HepG2 (cell line): ENCODE data around the gene ZFAND6. TPM values are rescaled to one million over a fixed set of nuclear protein-coding genes. Genes with fewer than 3 reads are reported as not detected.

ENCODE experiments used
- ATAC-seq: fragments of 200-7000 bp; cut with Tn5 transposase; 3 replicates; pipeline ENCODE4 v1.9.1; 2020; ENCODE audit warnings: mild to moderate bottlenecking, moderate library complexity
- BruUV-seq: library from RNA; stranded (reverse); fragments of 400-500 nt; replicated peaks from 2 replicates; lab custom pipeline; 2021; lab: Mats Ljungman, UMichigan
- CTCF ChIA-PET: fragments of 300-600 bp; formaldehyde crosslinking; extraction: SDS; loops from one replicate; lab custom pipeline; 2021; ENCODE audit warnings: low total read pairs, inconsistent platforms, low intra/inter-chr PET ratio; lab: Yijun Ruan, JAX
- POLR2A ChIA-PET: fragments of 350-600 bp; sonication (Branson Sonifier 250); formaldehyde crosslinking; loops from one replicate; lab custom pipeline; 2020; ENCODE audit warnings: antibody characterized with exemption, inconsistent platforms; lab: Yijun Ruan, JAX
- DNase-seq: peaks from one replicate; pipeline ENCODE4 v3.0.0-alpha.2; 2015; ENCODE audit warnings: low spot score
- FAIRE-seq: peaks from 3 replicates; lab custom pipeline; 2011; peaks lifted over from hg19 to GRCh38; lab: Jason Lieb, UNC
- H2AFZ ChIP-seq: one replicate; pipeline ENCODE4 v1.6.1; 2011; ENCODE audit warnings: low read length, inconsistent platforms
- H3K27ac ChIP-seq: fragments of 300-600 bp; 3 replicates; pipeline ENCODE4 v1.8.0; 2011; ENCODE audit warnings: mixed run types, mild to moderate bottlenecking, mixed read lengths, low read length, inconsistent platforms; ENCODE audit not compliant: insufficient read depth; ENCODE audit errors: extremely low read length
- H3K27me3 ChIP-seq, 2 experiments: fragments of 200-600 bp in 1 of 2; 2 replicates in 1 of 2; 3 replicates in 1 of 2; pipeline versions ENCODE4 v1.6.0 to v1.8.0; 2011; ENCODE audit warnings: low read length in 2 of 2, mild to moderate bottlenecking in 2 of 2, moderate library complexity in 2 of 2, inconsistent platforms in 1 of 2; ENCODE audit not compliant: insufficient read depth in 2 of 2, control insufficient read depth in 1 of 2
- H3K36me3 ChIP-seq, 2 experiments: fragments of 200-600 bp in 1 of 2; replicated peaks in 1 of 2; 2 replicates in 1 of 2; 3 replicates in 1 of 2; pipeline versions ENCODE4 v1.5.1 to v1.8.0; 2011; ENCODE audit warnings: low read length in 2 of 2, inconsistent platforms in 1 of 2; ENCODE audit not compliant: insufficient read depth in 2 of 2, control insufficient read depth in 1 of 2
- H3K4me1 ChIP-seq: 2 replicates; pipeline ENCODE4 v1.5.1; 2012; ENCODE audit warnings: low read length, inconsistent platforms; ENCODE audit not compliant: insufficient read depth
- H3K4me2 ChIP-seq: 2 replicates; pipeline ENCODE4 v1.6.0; 2011; ENCODE audit warnings: low read depth, low read length, inconsistent platforms
- H3K4me3 ChIP-seq, 3 experiments: fragments of 200-600 bp in 1 of 3; sonication (generic), shearing (Covaris generic) in 1 of 3; replicated peaks in 1 of 3; 2 replicates each; pipeline ENCODE4 v1.5.1; 2011 to 2016; ENCODE audit warnings: low read length in 3 of 3, inconsistent platforms in 2 of 3, low read depth in 2 of 3, mild to moderate bottlenecking in 2 of 3, control low read depth in 1 of 3, mixed read lengths in 1 of 3; ENCODE audit not compliant: insufficient read depth in 1 of 3
- H3K79me2 ChIP-seq: one replicate; pipeline ENCODE4 v1.6.1; 2011; ENCODE audit warnings: low read length, inconsistent platforms; ENCODE audit not compliant: insufficient read depth
- H3K9ac ChIP-seq: 2 replicates; pipeline ENCODE4 v1.6.0; 2011; ENCODE audit warnings: mild to moderate bottlenecking, low read depth, low read length, inconsistent platforms; ENCODE audit not compliant: insufficient read depth
- H3K9me3 ChIP-seq: 2 replicates; pipeline ENCODE4 v1.5.1; 2012; ENCODE audit warnings: mild to moderate bottlenecking, low read length
- H4K20me1 ChIP-seq: 2 replicates; pipeline ENCODE4 v1.6.0; 2011; ENCODE audit warnings: inconsistent platforms, mild to moderate bottlenecking, low read length, moderate library complexity; ENCODE audit not compliant: insufficient read depth
- BRCA1 ChIP-seq: sonication (generic); formaldehyde crosslinking; IDR thresholded peaks from 2 replicates; pipeline ENCODE4 v1.4.0; 2020; ENCODE audit warnings: missing genetic modification reagents
- FOXJ3 ChIP-seq: sonication (generic); formaldehyde crosslinking; IDR thresholded peaks from 2 replicates; pipeline ENCODE4 v1.4.0; 2020; ENCODE audit warnings: missing genetic modification reagents, mild to moderate bottlenecking, borderline replicate concordance
- HDAC2 ChIP-seq: sonication (generic); formaldehyde crosslinking; IDR thresholded peaks from 2 replicates; pipeline ENCODE4 v1.4.0; 2020; ENCODE audit warnings: missing genetic modification reagents
- ZFP36L2 ChIP-seq: sonication (generic); formaldehyde crosslinking; IDR thresholded peaks from 2 replicates; pipeline ENCODE4 v1.4.0; 2020; ENCODE audit warnings: missing genetic modification reagents
- ZNF446 ChIP-seq: sonication (generic); formaldehyde crosslinking; IDR thresholded peaks from 2 replicates; pipeline ENCODE4 v1.5.0; 2020; ENCODE audit warnings: mild to moderate bottlenecking, missing genetic modification reagents
- WGBS: methylation state at CpG from one replicate; pipeline ENCODE4 v1.1.6; 2017; ENCODE audit warnings: low lambda C conversion rate; 5-methylcytosine and 5-hydroxymethylcytosine counted together
- in situ Hi-C: cut with HindIII; loops from 2 replicates; pipeline ENCODE4 v1.10.0; 2017; ENCODE audit warnings: low pct_unique_long_range_greater_than_20kb; ENCODE audit not compliant: extremely low pct_ligation_motif_present
- intact Hi-C: fragments of 100-400 bp; cut with micrococcal nuclease; formaldehyde crosslinking; loops from one replicate; pipeline ENCODE4 v1.10.0; 2022; ENCODE audit not compliant: unreplicated experiment
- polyA plus RNA-seq, 8 experiments: library from polyadenylated mRNA; depleted of rRNA in 3 of 8; stranded (reverse) in 7 of 8; unstranded in 1 of 8; fragments of >200 nt; fragmentation: Illumina TruSeq in 4 of 8; extraction: Trizol in 4 of 8; gene quantifications; 2 replicates each; pipeline versions ENCODE4 v1.2.1 to v1.2.3, GENCODE V29; 2011 to 2016; ENCODE audit warnings: low read depth in 4 of 8, missing spikeins in 1 of 8, mixed read lengths in 1 of 8; ENCODE audit not compliant: insufficient read depth in 1 of 8
- total RNA-seq, 5 experiments: library from RNA; depleted of rRNA; stranded (reverse); fragments of >200 nt; fragmentation: Illumina TruSeq; extraction: Trizol; gene quantifications; 2 replicates each; pipeline ENCODE4 v1.2.3, GENCODE V29; 2016; ENCODE audit warnings: low read depth in 1 of 5
- TF ChIP-seq, protein P1 (sequence below): sonication (generic); formaldehyde crosslinking; IDR thresholded peaks from 2 replicates; pipeline ENCODE4 v1.5.0; 2020; ENCODE audit warnings: mild to moderate bottlenecking, missing genetic modification reagents, moderate library complexity
- TF ChIP-seq, protein P2 (sequence below): sonication (generic); formaldehyde crosslinking; IDR thresholded peaks from one replicate; pipeline ENCODE4 v1.5.1; 2020; ENCODE audit warnings: mild to moderate bottlenecking, missing genetic modification reagents; ENCODE audit errors: not compliant biosample characterization

Gene ZFAND6
- total and polyA plus RNA-seq, 2 of the 13 experiments (the other 11 are each of a cell fraction or from before 2014, with no cell fraction given), result 84.2 to 115 TPM

DNA sequence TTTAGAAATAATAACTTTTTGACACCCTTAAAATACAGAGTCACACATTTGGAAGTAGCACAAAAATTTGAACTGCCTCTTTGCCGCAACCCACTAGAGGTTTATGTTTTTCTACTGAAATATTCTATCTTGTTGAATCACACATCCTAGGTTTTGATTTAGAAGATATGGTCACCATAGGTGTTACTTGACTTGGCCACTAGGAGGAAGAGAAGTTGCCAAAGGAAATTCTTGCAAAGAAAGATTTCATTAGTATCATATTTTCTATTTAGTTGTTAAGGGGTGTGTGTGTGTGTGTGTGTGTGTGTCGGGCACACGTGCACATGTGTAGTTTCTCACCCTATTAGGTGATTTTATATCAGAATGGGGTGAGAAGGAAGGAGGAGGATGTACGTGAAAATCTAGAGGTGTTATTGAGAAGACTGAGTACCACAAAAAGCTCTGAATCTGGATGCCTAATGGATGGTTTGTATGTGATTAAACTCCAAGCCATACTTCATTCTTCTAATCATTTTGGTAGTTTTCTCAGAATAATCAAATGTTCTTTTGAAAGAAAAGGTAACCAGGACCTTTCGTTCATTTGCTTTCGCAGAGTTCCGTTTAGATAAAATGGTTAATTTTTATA lies 31.5 kb downstream of the ZFAND6 start:
- Histone ChIP-seq H3K27me3 (no peaks in the 10 kb centered on the region), H3K27ac (no peak overlapping the region), H2AFZ (no peak overlapping the region), H3K4me1 (peaks cover 11% of the 10 kb centered on the region), H3K36me3 (peaks cover 0 to 2% of the 10 kb centered on the region in 2 experiments; a peak in 1 of 5 replicates), H3K79me2 (peaks cover 80% of the 10 kb centered on the region), H3K4me2 (no peak overlapping the region), H3K9ac (no peak overlapping the region), H3K9me3 (no peaks in the 10 kb centered on the region), H3K4me3 (no peak overlapping the region), H4K20me1 (peaks cover 39% of the 10 kb centered on the region)
- TF ChIP-seq ZFP36L2 (CRISPR knock-in tag), result no peak
- TF ChIP-seq, protein P1, sequence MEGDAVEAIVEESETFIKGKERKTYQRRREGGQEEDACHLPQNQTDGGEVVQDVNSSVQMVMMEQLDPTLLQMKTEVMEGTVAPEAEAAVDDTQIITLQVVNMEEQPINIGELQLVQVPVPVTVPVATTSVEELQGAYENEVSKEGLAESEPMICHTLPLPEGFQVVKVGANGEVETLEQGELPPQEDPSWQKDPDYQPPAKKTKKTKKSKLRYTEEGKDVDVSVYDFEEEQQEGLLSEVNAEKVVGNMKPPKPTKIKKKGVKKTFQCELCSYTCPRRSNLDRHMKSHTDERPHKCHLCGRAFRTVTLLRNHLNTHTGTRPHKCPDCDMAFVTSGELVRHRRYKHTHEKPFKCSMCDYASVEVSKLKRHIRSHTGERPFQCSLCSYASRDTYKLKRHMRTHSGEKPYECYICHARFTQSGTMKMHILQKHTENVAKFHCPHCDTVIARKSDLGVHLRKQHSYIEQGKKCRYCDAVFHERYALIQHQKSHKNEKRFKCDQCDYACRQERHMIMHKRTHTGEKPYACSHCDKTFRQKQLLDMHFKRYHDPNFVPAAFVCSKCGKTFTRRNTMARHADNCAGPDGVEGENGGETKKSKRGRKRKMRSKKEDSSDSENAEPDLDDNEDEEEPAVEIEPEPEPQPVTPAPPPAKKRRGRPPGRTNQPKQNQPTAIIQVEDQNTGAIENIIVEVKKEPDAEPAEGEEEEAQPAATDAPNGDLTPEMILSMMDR (CRISPR knock-in tag), result 0 out of 2 replicates have a peak, but pooled peaks have one; percentile 3
- ChIA-PET CTCF (interaction anchor here (1.0 to 1.7 kb wide), 2 partner anchors 81 to 82 kb away, joined by 3 to 8 read pairs; no protein-coding TSS in a partner anchor), POLR2A (no interaction called here)
- BruUV-seq, result no TSS peak
- no peak for FAIRE-seq
- DNase-seq, result no peak
- 95% methylated on average over 7 of the region's 7 CpGs for whole genome bisulfite sequencing
- intact Hi-C loops, result no loop called here
- ATAC-seq, result no peak
- in situ Hi-C loops, result no loop called here

DNA sequence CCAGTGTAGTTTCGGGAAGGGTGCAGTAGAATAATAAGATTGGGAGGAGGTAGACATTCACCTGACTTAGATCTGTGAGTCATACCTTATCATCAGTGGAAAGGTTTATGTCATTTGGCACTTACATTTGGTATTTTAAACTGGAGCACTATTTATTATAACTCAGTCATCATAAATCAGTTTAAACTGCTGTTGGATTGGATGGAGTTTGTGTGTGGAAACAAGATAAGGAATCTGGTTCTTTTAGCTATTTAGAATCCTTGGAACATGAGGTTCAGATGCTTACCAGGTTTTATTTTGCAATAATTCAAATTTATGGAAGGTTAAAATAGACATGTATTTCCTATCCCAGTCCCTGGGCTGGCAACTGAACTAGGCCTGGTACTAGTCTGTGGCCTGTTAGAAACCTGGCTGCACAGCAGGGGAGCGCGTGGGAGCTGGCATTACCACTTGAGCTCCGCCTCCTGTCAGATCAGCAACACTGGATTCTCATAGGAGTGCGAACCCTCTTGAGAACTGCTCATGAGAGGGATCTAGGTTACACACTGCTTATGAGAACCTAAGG lies 34.5 kb downstream of the ZFAND6 start:
- 100% methylated on average over 5 of the region's 5 CpGs for WGBS
- in situ Hi-C loops (no loop called here), intact Hi-C loops (no loop called here)
- Histone ChIP-seq H3K4me1 (peaks cover 16% of the 10 kb centered on the region), H3K9me3 (no peaks in the 10 kb centered on the region), H3K4me3 (no peak overlapping the region), H4K20me1 (peaks cover 44% of the 10 kb centered on the region), H3K4me2 (no peak overlapping the region), H3K36me3 (peaks cover 0 to 2% of the 10 kb centered on the region in 2 experiments; a peak in 1 of 5 replicates), H3K27me3 (no peaks in the 10 kb centered on the region), H2AFZ (no peak overlapping the region), H3K9ac (no peak overlapping the region), H3K79me2 (peaks cover 75% of the 10 kb centered on the region), H3K27ac (no peak overlapping the region)
- ChIA-PET POLR2A (no interaction called here), CTCF (no interaction called here)
- no peak for DNase-seq
- ATAC-seq, result no peak
- no TSS peak for BruUV-seq
- no peak for FAIRE-seq
- TF ChIP-seq ZNF446 (CRISPR knock-in tag) (no peak), BRCA1 (CRISPR knock-in tag) (no peak), FOXJ3 (no peak), HDAC2 (CRISPR knock-in tag) (no peak)
- TF ChIP-seq, protein P2, sequence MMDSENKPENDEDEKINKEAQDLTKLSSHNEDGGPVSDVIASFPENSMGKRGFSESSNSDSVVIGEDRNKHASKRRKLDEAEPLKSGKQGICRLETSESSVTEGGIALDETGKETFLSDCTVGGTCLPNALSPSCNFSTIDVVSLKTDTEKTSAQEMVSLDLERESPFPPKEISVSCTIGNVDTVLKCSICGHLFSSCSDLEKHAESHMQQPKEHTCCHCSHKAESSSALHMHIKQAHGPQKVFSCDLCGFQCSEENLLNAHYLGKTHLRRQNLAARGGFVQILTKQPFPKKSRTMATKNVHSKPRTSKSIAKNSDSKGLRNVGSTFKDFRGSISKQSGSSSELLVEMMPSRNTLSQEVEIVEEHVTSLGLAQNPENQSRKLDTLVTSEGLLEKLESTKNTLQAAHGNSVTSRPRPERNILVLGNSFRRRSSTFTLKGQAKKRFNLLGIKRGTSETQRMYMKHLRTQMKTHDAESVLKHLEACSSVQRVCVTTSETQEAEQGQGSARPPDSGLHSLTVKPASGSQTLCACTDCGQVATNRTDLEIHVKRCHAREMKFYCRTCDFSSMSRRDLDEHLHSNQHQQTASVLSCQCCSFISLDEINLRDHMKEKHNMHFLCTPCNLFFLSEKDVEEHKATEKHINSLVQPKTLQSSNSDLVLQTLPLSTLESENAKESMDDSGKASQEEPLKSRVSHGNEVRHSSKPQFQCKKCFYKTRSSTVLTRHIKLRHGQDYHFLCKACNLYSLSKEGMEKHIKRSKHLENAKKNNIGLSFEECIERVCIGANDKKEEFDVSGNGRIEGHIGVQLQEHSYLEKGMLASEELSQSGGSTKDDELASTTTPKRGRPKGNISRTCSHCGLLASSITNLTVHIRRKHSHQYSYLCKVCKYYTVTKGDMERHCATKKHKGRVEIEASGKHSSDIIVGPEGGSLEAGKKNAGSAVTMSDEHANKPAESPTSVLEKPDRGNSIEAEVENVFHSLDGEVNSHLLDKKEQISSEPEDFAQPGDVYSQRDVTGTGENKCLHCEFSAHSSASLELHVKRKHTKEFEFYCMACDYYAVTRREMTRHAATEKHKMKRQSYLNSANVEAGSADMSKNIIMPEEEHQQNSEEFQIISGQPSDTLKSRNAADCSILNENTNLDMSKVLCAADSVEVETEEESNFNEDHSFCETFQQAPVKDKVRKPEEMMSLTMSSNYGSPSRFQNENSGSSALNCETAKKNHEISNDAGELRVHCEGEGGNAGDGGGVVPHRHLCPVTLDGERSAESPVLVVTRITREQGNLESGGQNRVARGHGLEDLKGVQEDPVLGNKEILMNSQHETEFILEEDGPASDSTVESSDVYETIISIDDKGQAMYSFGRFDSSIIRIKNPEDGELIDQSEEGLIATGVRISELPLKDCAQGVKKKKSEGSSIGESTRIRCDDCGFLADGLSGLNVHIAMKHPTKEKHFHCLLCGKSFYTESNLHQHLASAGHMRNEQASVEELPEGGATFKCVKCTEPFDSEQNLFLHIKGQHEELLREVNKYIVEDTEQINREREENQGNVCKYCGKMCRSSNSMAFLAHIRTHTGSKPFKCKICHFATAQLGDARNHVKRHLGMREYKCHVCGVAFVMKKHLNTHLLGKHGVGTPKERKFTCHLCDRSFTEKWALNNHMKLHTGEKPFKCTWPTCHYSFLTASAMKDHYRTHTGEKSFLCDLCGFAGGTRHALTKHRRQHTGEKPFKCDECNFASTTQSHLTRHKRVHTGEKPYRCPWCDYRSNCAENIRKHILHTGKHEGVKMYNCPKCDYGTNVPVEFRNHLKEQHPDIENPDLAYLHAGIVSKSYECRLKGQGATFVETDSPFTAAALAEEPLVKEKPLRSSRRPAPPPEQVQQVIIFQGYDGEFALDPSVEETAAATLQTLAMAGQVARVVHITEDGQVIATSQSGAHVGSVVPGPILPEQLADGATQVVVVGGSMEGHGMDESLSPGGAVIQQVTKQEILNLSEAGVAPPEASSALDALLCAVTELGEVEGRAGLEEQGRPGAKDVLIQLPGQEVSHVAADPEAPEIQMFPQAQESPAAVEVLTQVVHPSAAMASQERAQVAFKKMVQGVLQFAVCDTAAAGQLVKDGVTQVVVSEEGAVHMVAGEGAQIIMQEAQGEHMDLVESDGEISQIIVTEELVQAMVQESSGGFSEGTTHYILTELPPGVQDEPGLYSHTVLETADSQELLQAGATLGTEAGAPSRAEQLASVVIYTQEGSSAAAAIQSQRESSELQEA, result no peak
